HG03378 (cell line): ENCODE measurements around the gene C19orf33.
"Not testable (repeated sequence)": the region's sequence is repeated elsewhere in the genome, so short reads cannot be mapped to it uniquely, and the experiment has no call there.

Source experiments
- ATAC-seq: cut with Tn5 transposase; IDR thresholded peaks from one replicate; pipeline ENCODE4 v1.9.1; 2021; ENCODE audit warnings: mild to moderate bottlenecking, moderate library complexity; ENCODE audit not compliant: unreplicated experiment

C19orf33 gene

GRCh38 chr19:38303517-38304351 is at the start of gene C19orf33:
C19orf33 (plus strand) TSS chr19:38304251; CDS start chr19:38304262, 11 bp downstream.
- no peak for ATAC-seq

GRCh38 chr19:38255383-38256014 is 48.6 kb upstream of the C19orf33 start:
- no peak for ATAC-seq

- not testable (repeated sequence) for ATAC-seq
Measured at GRCh38 chr19:38261942-38262341, 42.1 kb upstream of the C19orf33 start.

GRCh38 chr19:38262585-38263268 is 41.3 kb upstream of the C19orf33 start:
- ATAC-seq, result no peak

GRCh38 chr19:38263689-38264485 is 40.2 kb upstream of the C19orf33 start:
- ATAC-seq, result no peak

GRCh38 chr19:38264486-38265212 is 39.4 kb upstream of the C19orf33 start, which contains the start of gene SPINT2:
SPINT2 (plus strand) TSS chr19:38264573; CDS start chr19:38264893, 320 bp downstream.
- ATAC-seq, result no peak

GRCh38 chr19:38265213-38265861 is 38.7 kb upstream of the C19orf33 start:
- no peak for ATAC-seq

GRCh38 chr19:38265921-38266429 is 38.1 kb upstream of the C19orf33 start:
- no peak for ATAC-seq

- ATAC-seq, result no peak
Measured at GRCh38 chr19:38266981-38267597, 37.0 kb upstream of the C19orf33 start.

- no peak for ATAC-seq
Measured at GRCh38 chr19:38267761-38268483, 36.1 kb upstream of the C19orf33 start.

- ATAC-seq, result no peak
Measured at GRCh38 chr19:38268539-38268938, 35.5 kb upstream of the C19orf33 start.

- no peak for ATAC-seq
Measured at GRCh38 chr19:38270587-38271167, 33.4 kb upstream of the C19orf33 start.

- ATAC-seq, result no peak
Measured at GRCh38 chr19:38273499-38273898, 30.6 kb upstream of the C19orf33 start.

- no peak for ATAC-seq
Measured at GRCh38 chr19:38274739-38275138, 29.3 kb upstream of the C19orf33 start.

GRCh38 chr19:38276942-38277517 is 27.0 kb upstream of the C19orf33 start:
- no peak for ATAC-seq

GRCh38 chr19:38277549-38277948 is 26.5 kb upstream of the C19orf33 start:
- ATAC-seq, result no peak

- no peak for ATAC-seq
Measured at GRCh38 chr19:38277969-38278680, 25.9 kb upstream of the C19orf33 start.
